ENCODE data around the gene HSD17B1. TPM values are rescaled to one million over a fixed set of nuclear protein-coding genes. Genes with fewer than 3 reads are reported as not detected.

Gene HSD17B1
- total and polyA plus RNA-seq, 2 donors (not counting 3 experiments of a cell fraction or from before 2014, with no cell fraction given), result 0.22 to 1.0 TPM

GRCh38 chr17:42509841-42510240 lies 42.9 kb upstream of the HSD17B1 start:
- CTCF ChIA-PET, result no interaction called here
- intact Hi-C loops (cut with micrococcal nuclease), result no loop called here

More at GRCh38 chr17:42509841-42510240, 42.9 kb upstream of the HSD17B1 start:
- no peak for TF ChIP-seq POLR2A (IDR thresholded peaks at IDR 0.05; ENCODE audit: low read depth, low read length)
- no peak for TF ChIP-seq GATA2 (IDR thresholded peaks at IDR 0.05; ENCODE audit: insufficient read depth, insufficient read length, low read depth, low read length)
- no peak for TF ChIP-seq MYC (IDR thresholded peaks at IDR 0.05; ENCODE audit: low read depth, low read length)
- TF ChIP-seq JUN (IDR thresholded peaks at IDR 0.05; ENCODE audit: borderline replicate concordance, insufficient read depth, insufficient read length, low read depth), result no peak
- TF ChIP-seq EZH2 (IDR thresholded peaks at IDR 0.05; ENCODE audit: borderline replicate concordance, low read depth, low read length, severe bottlenecking), result no peak
- no peak for TF ChIP-seq FOS (IDR thresholded peaks at IDR 0.05; ENCODE audit: borderline replicate concordance, insufficient read depth, low read length)
- no peak for TF ChIP-seq POLR2AphosphoS5 (IDR thresholded peaks at IDR 0.05; ENCODE audit: insufficient read depth, low read depth, low read length)
- TF ChIP-seq, protein P1, sequence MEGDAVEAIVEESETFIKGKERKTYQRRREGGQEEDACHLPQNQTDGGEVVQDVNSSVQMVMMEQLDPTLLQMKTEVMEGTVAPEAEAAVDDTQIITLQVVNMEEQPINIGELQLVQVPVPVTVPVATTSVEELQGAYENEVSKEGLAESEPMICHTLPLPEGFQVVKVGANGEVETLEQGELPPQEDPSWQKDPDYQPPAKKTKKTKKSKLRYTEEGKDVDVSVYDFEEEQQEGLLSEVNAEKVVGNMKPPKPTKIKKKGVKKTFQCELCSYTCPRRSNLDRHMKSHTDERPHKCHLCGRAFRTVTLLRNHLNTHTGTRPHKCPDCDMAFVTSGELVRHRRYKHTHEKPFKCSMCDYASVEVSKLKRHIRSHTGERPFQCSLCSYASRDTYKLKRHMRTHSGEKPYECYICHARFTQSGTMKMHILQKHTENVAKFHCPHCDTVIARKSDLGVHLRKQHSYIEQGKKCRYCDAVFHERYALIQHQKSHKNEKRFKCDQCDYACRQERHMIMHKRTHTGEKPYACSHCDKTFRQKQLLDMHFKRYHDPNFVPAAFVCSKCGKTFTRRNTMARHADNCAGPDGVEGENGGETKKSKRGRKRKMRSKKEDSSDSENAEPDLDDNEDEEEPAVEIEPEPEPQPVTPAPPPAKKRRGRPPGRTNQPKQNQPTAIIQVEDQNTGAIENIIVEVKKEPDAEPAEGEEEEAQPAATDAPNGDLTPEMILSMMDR (IDR thresholded peaks at IDR 0.05; ENCODE audit: extremely low read depth in 1 of 2, insufficient read depth in 1 of 2, low read depth in 1 of 2, low read length in 2 of 2), result no peak
- no peak for TF ChIP-seq MAX (IDR thresholded peaks at IDR 0.05; ENCODE audit: insufficient read depth, insufficient read length)
- peaks cover 0 to 3% of the 10 kb centered on the region in 2 experiments for H3K36me3 ChIP-seq (ENCODE audit: control insufficient read depth in 2 of 2, extremely low read depth in 1 of 2, insufficient read depth in 2 of 2, low read length in 2 of 2)
- FAIRE-seq, result no peak
- H3K27ac ChIP-seq (ENCODE audit: insufficient read depth, low read depth, low read length), result no peak overlapping the region
- DNase-seq (ENCODE audit: low read depth, low spot score), result no peak
- H3K9ac ChIP-seq (replicated peaks; ENCODE audit: extremely low read depth, insufficient read depth, low read length), result no peak overlapping the region
- no peak overlapping the region for H2AFZ ChIP-seq (ENCODE audit: low read depth, low read length)
- no peak overlapping the region for H3K4me3 ChIP-seq (replicated peaks in 1 of 3; ENCODE audit: insufficient read depth in 1 of 3, low read depth in 1 of 3, low read length in 3 of 3)
- H3K79me2 ChIP-seq (ENCODE audit: control insufficient read depth, insufficient read depth, low read length), result no peaks in the 10 kb centered on the region
- POLR2A ChIA-PET, result no interaction called here
- dilution Hi-C loops (cut with MboI; ENCODE audit: extremely low pct_ligation_motif_present, low sequenced_read_pairs), result loop anchor here (25.0 kb wide), 1 partner anchor 173 kb away; no protein-coding TSS in a partner anchor
- H3K9me3 ChIP-seq (replicated peaks; ENCODE audit: control insufficient read depth, insufficient read depth, low read length), result no peaks in the 10 kb centered on the region
- no peaks in the 10 kb centered on the region for H3K9me1 ChIP-seq (replicated peaks; ENCODE audit: control insufficient read depth, extremely low read depth, insufficient read depth, low read length)
- H3K4me1 ChIP-seq (ENCODE audit: control insufficient read depth, extremely low read depth, insufficient read depth, low read length), result peaks cover 11% of the 10 kb centered on the region
- H3K4me2 ChIP-seq (ENCODE audit: insufficient read depth, low read length), result no peak overlapping the region
- no peaks in the 10 kb centered on the region for H4K20me1 ChIP-seq (replicated peaks; ENCODE audit: control insufficient read depth, extremely low read depth, insufficient read depth, low read length)
- BruUV-seq (replicated peaks), result no TSS peak
- no peaks in the 10 kb centered on the region for H3K27me3 ChIP-seq (ENCODE audit: control insufficient read depth in 2 of 2, insufficient read depth in 2 of 2, low read length in 2 of 2)
